ENCODE data around the gene GALR3. TPM values are rescaled to one million over a fixed set of nuclear protein-coding genes. Genes with fewer than 3 reads are reported as not detected.

GALR3 gene
- total RNA-seq, 1 donor from 2014 or later, result not detected

- Histone ChIP-seq H3K36me3 (ENCODE audit: control insufficient read depth in 3 of 3, insufficient read depth in 3 of 3, low read length in 3 of 3) (peaks cover 41 to 56% (median 49%) of the 10 kb centered on the region in 3 donors), H3K4me3 (ENCODE audit: low read length in 3 of 3) (no peak overlapping the region), H3K4me1 (ENCODE audit: control insufficient read depth in 3 of 3, insufficient read depth in 3 of 3, low read length in 3 of 3) (peaks cover 11 to 29% (median 22%) of the 10 kb centered on the region in 3 donors), H3K9me3 (ENCODE audit: control insufficient read depth in 3 of 3, low read length in 3 of 3) (no peaks in the 10 kb centered on the region), H3K27ac (ENCODE audit: low read depth, low read length) (peak overlapping the region; percentile 37), H3K27me3 (ENCODE audit: control insufficient read depth in 3 of 3, insufficient read depth in 3 of 3, low read length in 3 of 3) (no peaks in the 10 kb centered on the region), H3K9ac (ENCODE audit: low read depth in 1 of 3, low read length in 3 of 3) (peak overlapping the region in 2 of 3 donors; percentile 2 to 25)
Measured at GRCh38 chr22:37862570-37863325, 39.6 kb downstream of the GALR3 start.

- no peaks in the 10 kb centered on the region for H3K9me3 ChIP-seq (ENCODE audit: control insufficient read depth in 3 of 3, low read length in 3 of 3)
- peaks cover 51 to 60% (median 60%) of the 10 kb centered on the region in 3 donors for H3K36me3 ChIP-seq (ENCODE audit: control insufficient read depth in 3 of 3, insufficient read depth in 3 of 3, low read length in 3 of 3)
- H3K27ac ChIP-seq (ENCODE audit: low read depth, low read length), result no peak overlapping the region
- no peak overlapping the region for H3K9ac ChIP-seq (ENCODE audit: low read depth in 1 of 3, low read length in 3 of 3)
- no peak overlapping the region for H3K4me3 ChIP-seq (ENCODE audit: low read length in 3 of 3)
- peaks cover 11 to 23% (median 17%) of the 10 kb centered on the region in 3 donors for H3K4me1 ChIP-seq (ENCODE audit: control insufficient read depth in 3 of 3, insufficient read depth in 3 of 3, low read length in 3 of 3)
- H3K27me3 ChIP-seq (ENCODE audit: control insufficient read depth in 3 of 3, insufficient read depth in 3 of 3, low read length in 3 of 3), result no peaks in the 10 kb centered on the region
Measured at GRCh38 chr22:37865510-37865909, 42.3 kb downstream of the GALR3 start.

DNA sequence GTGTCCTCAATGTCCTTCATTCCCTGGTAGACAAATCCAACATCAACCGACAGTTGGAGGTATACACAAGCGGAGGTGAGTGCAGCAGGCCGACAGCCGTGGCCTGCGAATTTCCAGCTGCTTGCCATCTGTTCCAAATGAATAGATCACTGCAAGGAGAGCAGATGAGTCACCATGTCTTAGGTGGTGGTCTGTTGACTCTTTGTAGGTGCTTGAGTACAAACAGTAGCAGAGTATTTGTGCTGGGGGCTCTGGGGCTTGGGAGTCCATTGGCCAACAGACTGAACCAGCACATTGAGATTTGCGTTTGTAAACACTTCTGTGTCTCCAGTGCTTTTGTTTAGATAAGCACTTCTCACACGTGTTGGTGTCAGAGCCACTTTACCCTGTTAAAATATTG is 47.1 kb downstream of the GALR3 start:
- Histone ChIP-seq H3K27me3 (ENCODE audit: control insufficient read depth in 3 of 3, insufficient read depth in 3 of 3, low read length in 3 of 3) (no peaks in the 10 kb centered on the region), H3K36me3 (ENCODE audit: control insufficient read depth in 3 of 3, insufficient read depth in 3 of 3, low read length in 3 of 3) (peaks cover 52 to 66% (median 59%) of the 10 kb centered on the region in 3 donors), H3K9ac (ENCODE audit: low read depth in 1 of 3, low read length in 3 of 3) (no peak overlapping the region), H3K9me3 (ENCODE audit: control insufficient read depth in 3 of 3, low read length in 3 of 3) (no peaks in the 10 kb centered on the region), H3K27ac (ENCODE audit: low read depth, low read length) (no peak overlapping the region), H3K4me1 (ENCODE audit: control insufficient read depth in 3 of 3, insufficient read depth in 3 of 3, low read length in 3 of 3) (no peaks in the 10 kb centered on the region), H3K4me3 (ENCODE audit: low read length in 3 of 3) (no peak overlapping the region)

Small RNAs within 50 kb of the gene (small RNA-seq; reads per million reads assigned to genes)
- 0.70 reads per million, percentile 71 among the genes with 10 or more reads in this experiment for gene MIR659

Other genes with a start within 250 kb of the GALR3 start
- gene LGALS2, start 243.3 kb upstream of the GALR3 start, total RNA-seq, result not detected
- 15.7 TPM for gene GGA1, start 214.5 kb upstream of the GALR3 start, total RNA-seq
- 9.9 TPM for gene SH3BP1, start 183.7 kb upstream of the GALR3 start, total RNA-seq
- gene PDXP, start 164.7 kb upstream of the GALR3 start, total RNA-seq, result 8.9 TPM
- gene LGALS1, start 147.7 kb upstream of the GALR3 start, total RNA-seq, result 3,417 TPM
- 7.8 TPM for gene NOL12, start 137.0 kb upstream of the GALR3 start, total RNA-seq
- gene TRIOBP, start 126.3 kb upstream of the GALR3 start, total RNA-seq, result 26.6 TPM
- 9.9 TPM for gene GCAT, start 15.4 kb upstream of the GALR3 start, total RNA-seq
- gene ANKRD54, start 21.0 kb downstream of the GALR3 start, total RNA-seq, result 3.7 TPM
- 706 TPM for gene EIF3L, start 26.0 kb downstream of the GALR3 start, total RNA-seq
- gene MICALL1, start 82.9 kb downstream of the GALR3 start, total RNA-seq, result 11.0 TPM
- gene C22orf23, start 130.2 kb downstream of the GALR3 start, total RNA-seq, result 0.52 TPM
- gene POLR2F, start 130.3 kb downstream of the GALR3 start, total RNA-seq, result 23.5 TPM
- gene SOX10, start 161.2 kb downstream of the GALR3 start, total RNA-seq, result 4.2 TPM
- gene PICK1, start 234.0 kb downstream of the GALR3 start, total RNA-seq, result 8.9 TPM